ENCODE results near the gene SLC39A11. TPM values are rescaled to one million over a fixed set of nuclear protein-coding genes. Genes with fewer than 3 reads are reported as not detected.

SLC39A11 gene
- total RNA-seq, 2 experiments from 2014 or later: 9.7 to 12.2 TPM

GRCh38 chr17:72931635-72932034 is 160.9 kb downstream of the SLC39A11 start:
- intact Hi-C loops (cut with DNase I, micrococcal nuclease): no loop called here
- Histone ChIP-seq H3K36me3 (ENCODE audit: insufficient read depth, low read length) (peaks cover 2% of the 10 kb centered on the region), H3K27me3 (ENCODE audit: control insufficient read depth in 1 of 2, insufficient read depth in 2 of 2, low read length in 2 of 2) (no peaks in the 10 kb centered on the region), H3K4me3 (ENCODE audit: low read length) (no peak overlapping the region), H3K4me1 (ENCODE audit: insufficient read depth, low read length) (peaks cover 7% of the 10 kb centered on the region), H3K9me3 (ENCODE audit: control insufficient read depth in 1 of 2, insufficient read depth in 1 of 2, low read length in 2 of 2) (no peaks in the 10 kb centered on the region), H3K27ac (ENCODE audit: low read depth in 1 of 2, low read length in 2 of 2) (no peak overlapping the region)
- ChIA-PET POLR2A (no interaction called here), CTCF (interaction anchor here (0.8 kb wide), 1 partner anchor 8 kb away, joined by 3 read pairs; no protein-coding TSS in a partner anchor)
- no peak overlapping the region for H3K27ac Mint-ChIP-seq
- DNase-seq: no peak
- TF ChIP-seq CTCF (IDR thresholded peaks at IDR 0.05): no peak
- H3K9me3 Mint-ChIP-seq: no peaks in the 10 kb centered on the region
- peaks cover 22% of the 10 kb centered on the region for H3K4me1 Mint-ChIP-seq (ENCODE audit: low read depth)
- H3K27me3 Mint-ChIP-seq: no peaks in the 10 kb centered on the region
- H3K36me3 Mint-ChIP-seq (ENCODE audit: low read depth): peaks cover 7% of the 10 kb centered on the region
- no peak overlapping the region for H3K4me3 Mint-ChIP-seq
- no peak for ATAC-seq (ENCODE audit: poor library complexity)

GRCh38 chr17:72931163-72931562 is 161.3 kb downstream of the SLC39A11 start:
- H3K4me3 Mint-ChIP-seq: no peak overlapping the region
- ATAC-seq (ENCODE audit: poor library complexity): no peak

GRCh38 chr17:72930031-72930430 is 162.5 kb downstream of the SLC39A11 start:
- H3K27ac ChIP-seq (ENCODE audit: low read depth in 1 of 2, low read length in 2 of 2): no peak overlapping the region
- H3K36me3 ChIP-seq (ENCODE audit: insufficient read depth, low read length): peaks cover 2% of the 10 kb centered on the region
- intact Hi-C loops (cut with DNase I, micrococcal nuclease): no loop called here
- DNase-seq: no peak
- no peak overlapping the region for H3K4me3 Mint-ChIP-seq
- no peaks in the 10 kb centered on the region for H3K9me3 ChIP-seq (ENCODE audit: control insufficient read depth in 1 of 2, insufficient read depth in 1 of 2, low read length in 2 of 2)
- no peaks in the 10 kb centered on the region for H3K27me3 Mint-ChIP-seq
- no peak for ATAC-seq (ENCODE audit: poor library complexity)
- H3K27me3 ChIP-seq (ENCODE audit: control insufficient read depth in 1 of 2, insufficient read depth in 2 of 2, low read length in 2 of 2): no peaks in the 10 kb centered on the region
- H3K9me3 Mint-ChIP-seq: no peaks in the 10 kb centered on the region
- TF ChIP-seq CTCF (IDR thresholded peaks at IDR 0.05): no peak
- CTCF ChIA-PET: no interaction called here
- peaks cover 7% of the 10 kb centered on the region for H3K36me3 Mint-ChIP-seq (ENCODE audit: low read depth)
- H3K4me1 ChIP-seq (ENCODE audit: insufficient read depth, low read length): peaks cover 7% of the 10 kb centered on the region
- no peak overlapping the region for H3K4me3 ChIP-seq (ENCODE audit: low read length)
- POLR2A ChIA-PET: no interaction called here
- H3K4me1 Mint-ChIP-seq (ENCODE audit: low read depth): peaks cover 26% of the 10 kb centered on the region
- H3K27ac Mint-ChIP-seq: no peak overlapping the region

More at GRCh38 chr17:72931163-72931562, 161.3 kb downstream of the SLC39A11 start:
- peak in 4 of 14 experiments; percentile 9 to 34 (median 16) for DNase-seq
- Histone ChIP-seq H3K9me3 (ENCODE audit: control insufficient read depth in 1 of 2, insufficient read depth in 1 of 2, low read length in 2 of 2) (no peaks in the 10 kb centered on the region), H3K27ac (ENCODE audit: low read depth in 1 of 2, low read length in 2 of 2) (no peak overlapping the region), H3K4me1 (ENCODE audit: insufficient read depth, low read length) (peaks cover 7% of the 10 kb centered on the region), H3K4me3 (ENCODE audit: low read length) (no peak overlapping the region), H3K36me3 (ENCODE audit: insufficient read depth, low read length) (peaks cover 2% of the 10 kb centered on the region), H3K27me3 (ENCODE audit: control insufficient read depth in 1 of 2, insufficient read depth in 2 of 2, low read length in 2 of 2) (no peaks in the 10 kb centered on the region)
- ChIA-PET POLR2A (interaction anchor here (0.6 kb wide), 2 partner anchors 42 to 421 kb away, joined by 3 read pairs; no protein-coding TSS in a partner anchor), CTCF (no interaction called here)
- H3K27me3 Mint-ChIP-seq: no peaks in the 10 kb centered on the region
- peaks cover 22% of the 10 kb centered on the region for H3K4me1 Mint-ChIP-seq (ENCODE audit: low read depth)
- intact Hi-C loops (cut with DNase I, micrococcal nuclease): no loop called here
- H3K27ac Mint-ChIP-seq: no peak overlapping the region
- no peak for TF ChIP-seq CTCF (IDR thresholded peaks at IDR 0.05)
- H3K36me3 Mint-ChIP-seq (ENCODE audit: low read depth): peaks cover 3% of the 10 kb centered on the region
- H3K9me3 Mint-ChIP-seq: no peaks in the 10 kb centered on the region
